Measurements from ENCODE around the gene FTO. TPM values are rescaled to one million over a fixed set of nuclear protein-coding genes. Genes with fewer than 3 reads are reported as not detected.

Gene FTO
- total RNA-seq, 1 experiment from 2014 or later = 43.0 TPM

DNA sequence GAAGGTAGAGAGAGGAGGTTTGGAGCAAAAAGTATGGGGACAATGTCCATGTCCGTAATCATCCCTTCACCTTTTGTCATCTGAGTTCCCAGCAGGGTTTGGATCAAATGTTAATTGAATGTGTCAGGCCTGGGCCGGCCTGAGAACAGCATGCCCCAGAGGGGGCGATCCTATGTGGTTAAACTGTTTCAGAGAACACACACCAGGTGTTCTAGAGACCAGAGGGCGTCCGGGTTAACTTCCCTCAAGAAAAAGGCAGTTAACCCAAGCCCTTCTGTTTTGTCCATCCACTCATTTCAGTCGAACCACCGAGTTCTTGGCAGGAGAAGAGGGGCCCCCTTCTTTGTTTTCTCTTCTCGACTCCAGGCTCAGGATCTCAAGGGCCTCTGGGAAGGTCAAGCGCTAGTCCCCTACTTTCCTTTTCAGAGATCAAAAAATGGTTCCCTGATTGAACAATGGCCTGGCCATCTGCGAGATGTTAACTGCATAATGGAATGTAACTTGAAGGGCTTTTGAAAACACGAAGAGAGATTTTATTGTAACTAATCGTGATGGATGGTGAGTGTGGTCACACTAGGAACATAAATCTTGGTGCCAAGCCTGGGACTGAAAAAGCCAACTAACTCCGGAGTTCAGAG, 440.1 kb downstream of the FTO start:
- in situ Hi-C loops (cut with HindIII; ENCODE audit: low sequenced_read_pairs) = no loop called here

DNA sequence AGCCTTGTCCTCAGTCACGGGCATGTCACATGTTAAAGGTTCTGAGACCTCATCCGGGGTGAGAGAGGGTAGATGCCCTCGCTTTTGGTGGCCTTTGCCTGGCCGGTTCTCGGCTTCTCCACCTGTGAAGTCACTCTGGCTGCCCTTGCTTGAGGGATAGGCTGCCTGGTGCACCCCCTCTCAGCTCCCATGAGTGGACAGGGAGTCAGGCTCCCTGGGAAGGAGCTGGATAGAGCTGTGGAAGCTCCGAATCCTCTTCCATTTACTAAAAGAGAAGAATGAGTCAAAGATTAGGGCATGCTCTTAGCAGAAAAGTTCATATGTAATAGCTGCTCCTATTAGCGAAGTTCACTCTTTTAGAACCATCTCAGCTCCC, 440.6 kb downstream of the FTO start:
- in situ Hi-C loops (cut with HindIII; ENCODE audit: low sequenced_read_pairs) = no loop called here
- DNase-seq (ENCODE audit: low spot score) = no peak

More for the DNA sequence above, 440.1 kb downstream of the FTO start:
- no peak for DNase-seq (ENCODE audit: low spot score)

- no peak for DNase-seq (ENCODE audit: low spot score)
- in situ Hi-C loops (cut with HindIII; ENCODE audit: low sequenced_read_pairs) = no loop called here
Observed at GRCh38 chr16:54145881-54146280, 441.9 kb downstream of the FTO start.

DNA sequence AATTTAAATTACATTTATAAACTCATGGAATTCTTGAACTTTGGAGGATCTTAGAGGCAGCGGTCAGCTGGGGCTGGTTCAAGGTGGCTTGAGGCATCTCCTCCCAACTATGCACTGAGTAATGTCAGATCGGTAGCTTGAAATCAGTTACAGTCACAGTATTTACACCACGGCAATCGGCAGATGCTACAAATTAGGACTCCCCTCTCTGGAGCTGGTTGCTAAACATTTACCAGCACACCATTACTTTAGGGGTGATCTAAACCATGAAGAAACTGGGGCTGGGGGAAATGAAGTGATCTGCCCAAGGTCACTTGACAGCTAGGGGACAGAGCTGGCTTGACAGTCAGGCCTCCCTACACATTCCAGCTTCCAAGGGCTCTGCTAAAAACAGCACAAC, 445.0 kb downstream of the FTO start:
- no peak for DNase-seq (ENCODE audit: low spot score)
- in situ Hi-C loops (cut with HindIII; ENCODE audit: low sequenced_read_pairs) = no loop called here

- in situ Hi-C loops (cut with HindIII; ENCODE audit: low sequenced_read_pairs) = no loop called here
Observed at GRCh38 chr16:54150861-54151260, 446.9 kb downstream of the FTO start.

DNA sequence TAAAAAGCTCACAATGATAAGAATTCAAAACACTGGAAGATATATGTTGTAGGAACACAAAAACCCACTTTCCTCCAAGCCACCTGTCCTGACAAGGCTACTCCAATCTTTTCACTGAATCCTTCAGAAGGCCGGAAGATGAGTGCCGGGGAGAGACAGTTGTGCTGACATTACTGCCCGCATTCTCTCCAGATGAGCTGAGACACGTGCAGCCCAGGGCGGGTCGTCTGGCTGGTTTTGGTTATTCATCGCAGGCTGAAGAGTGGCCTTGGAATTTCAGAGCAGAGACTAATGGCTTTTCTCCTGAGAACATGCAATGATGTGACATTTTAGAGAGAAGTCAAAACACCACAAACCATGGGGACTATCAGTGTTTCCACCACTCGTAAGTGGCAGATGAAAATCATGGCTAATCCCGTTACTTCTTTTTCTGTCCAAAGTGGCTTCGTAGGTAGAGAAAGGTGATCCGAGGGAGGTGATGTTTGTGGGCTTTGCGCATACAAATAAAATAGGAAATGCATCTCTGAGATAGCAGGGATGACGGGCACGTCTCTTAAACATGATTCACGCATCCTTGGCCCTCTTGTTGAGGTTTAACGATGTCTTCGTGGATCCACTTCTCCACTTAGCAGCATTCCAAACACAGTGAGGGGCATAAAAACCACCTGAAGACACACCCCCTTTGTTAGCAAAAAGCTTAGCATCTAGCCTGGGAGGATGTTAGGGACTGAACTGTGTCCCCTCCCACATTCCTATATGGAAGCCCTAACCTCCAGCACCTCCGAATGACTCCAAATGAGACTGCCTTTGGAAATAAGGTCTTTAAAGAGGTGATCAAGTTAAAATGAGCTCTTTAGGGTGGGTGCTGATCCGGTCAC, 448.6 kb downstream of the FTO start:
- in situ Hi-C loops (cut with HindIII; ENCODE audit: low sequenced_read_pairs) = no loop called here

More at GRCh38 chr16:54150861-54151260, 446.9 kb downstream of the FTO start:
- no peak for DNase-seq (ENCODE audit: low spot score)

DNA sequence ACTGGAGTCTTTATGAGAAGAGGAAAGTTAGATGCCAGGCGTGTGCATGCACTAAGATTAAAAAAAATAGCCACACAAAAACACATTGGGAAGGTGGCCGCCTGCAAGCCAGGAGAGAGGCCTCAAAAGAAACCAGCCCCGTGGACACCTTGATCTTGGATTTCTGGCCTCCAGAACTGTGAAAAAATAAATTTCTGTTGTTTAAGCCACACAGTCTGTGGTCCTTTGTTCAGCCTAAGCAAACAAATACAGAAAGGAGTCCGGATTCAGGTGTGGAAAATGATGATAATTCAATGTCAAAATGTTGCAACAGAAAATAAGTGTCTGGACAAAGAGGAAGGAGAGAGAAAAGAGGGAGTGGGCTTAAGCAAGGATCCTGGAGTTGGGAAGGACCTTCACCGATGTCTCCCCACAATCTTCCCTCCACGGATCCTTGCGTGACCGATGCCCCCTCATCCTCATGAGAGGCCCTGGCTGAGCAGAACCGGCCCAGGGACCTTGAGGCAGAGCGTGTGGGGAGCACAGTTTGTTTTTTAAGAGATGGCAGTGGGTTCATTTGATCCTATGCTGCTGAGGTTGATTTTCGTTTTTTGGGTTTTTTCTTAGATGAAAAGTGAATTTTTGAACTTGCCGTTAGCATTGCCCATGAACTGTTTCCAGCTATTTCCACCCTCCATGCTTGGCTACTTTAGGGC, 449.4 kb downstream of the FTO start:
- in situ Hi-C loops (cut with HindIII; ENCODE audit: low sequenced_read_pairs) = no loop called here
- no peak for DNase-seq (ENCODE audit: low spot score)

More for the DNA sequence above, 448.6 kb downstream of the FTO start:
- no peak for DNase-seq (ENCODE audit: low spot score)

GRCh38 chr16:54156349-54156748, 452.4 kb downstream of the FTO start:
- no peak for DNase-seq (ENCODE audit: low spot score)
- in situ Hi-C loops (cut with HindIII; ENCODE audit: low sequenced_read_pairs) = no loop called here

DNA sequence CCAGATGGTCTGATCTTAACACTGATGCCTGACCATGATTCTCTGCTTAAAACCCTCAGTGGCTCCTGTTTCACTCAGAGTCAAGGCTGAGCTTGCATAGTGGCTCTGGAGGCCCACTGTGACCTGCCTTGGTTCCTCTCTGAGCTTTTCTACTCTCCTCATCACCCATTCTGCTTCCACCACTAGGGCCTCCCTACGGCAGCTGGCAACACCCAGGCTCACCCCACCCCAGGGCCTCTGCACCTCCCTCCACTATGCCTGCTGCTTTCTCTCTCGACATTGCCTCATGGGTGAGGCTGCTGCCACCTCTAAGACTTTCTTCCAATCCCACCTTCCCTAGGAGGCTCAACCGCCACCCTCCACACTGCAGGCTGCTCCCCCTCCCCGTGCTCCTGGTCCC, 455.0 kb downstream of the FTO start:
- in situ Hi-C loops (cut with HindIII; ENCODE audit: low sequenced_read_pairs) = no loop called here
- no peak for DNase-seq (ENCODE audit: low spot score)

DNA sequence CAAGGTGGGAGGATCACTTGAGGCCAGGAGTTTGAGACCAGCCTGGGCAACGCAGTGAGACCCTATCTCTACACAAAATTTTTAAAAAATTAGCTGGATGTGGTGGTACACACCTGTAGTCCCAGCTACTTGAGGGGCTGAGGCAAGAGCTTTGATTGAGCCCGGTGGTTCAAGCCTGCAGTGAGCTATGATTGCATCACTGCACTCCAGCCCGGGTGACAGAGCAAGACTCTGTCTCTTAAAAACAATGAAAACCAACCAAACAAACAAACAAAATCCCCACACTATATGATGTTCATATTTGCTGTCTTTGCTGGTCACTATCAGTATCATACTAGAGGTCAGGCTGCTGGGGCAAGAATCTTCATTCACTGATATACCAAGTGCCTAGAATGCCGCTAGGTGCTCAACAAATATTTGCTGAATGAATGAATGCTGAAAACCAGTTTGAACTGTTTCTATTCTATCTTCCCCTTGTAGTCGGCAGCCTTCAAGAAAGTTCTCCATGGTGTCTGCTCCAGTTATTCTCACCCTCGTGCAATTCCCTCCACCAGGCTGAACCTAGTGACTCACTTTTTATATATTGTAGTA, 455.6 kb downstream of the FTO start:
- DNase-seq (ENCODE audit: low spot score) = no peak
- in situ Hi-C loops (cut with HindIII; ENCODE audit: low sequenced_read_pairs) = no loop called here

DNA sequence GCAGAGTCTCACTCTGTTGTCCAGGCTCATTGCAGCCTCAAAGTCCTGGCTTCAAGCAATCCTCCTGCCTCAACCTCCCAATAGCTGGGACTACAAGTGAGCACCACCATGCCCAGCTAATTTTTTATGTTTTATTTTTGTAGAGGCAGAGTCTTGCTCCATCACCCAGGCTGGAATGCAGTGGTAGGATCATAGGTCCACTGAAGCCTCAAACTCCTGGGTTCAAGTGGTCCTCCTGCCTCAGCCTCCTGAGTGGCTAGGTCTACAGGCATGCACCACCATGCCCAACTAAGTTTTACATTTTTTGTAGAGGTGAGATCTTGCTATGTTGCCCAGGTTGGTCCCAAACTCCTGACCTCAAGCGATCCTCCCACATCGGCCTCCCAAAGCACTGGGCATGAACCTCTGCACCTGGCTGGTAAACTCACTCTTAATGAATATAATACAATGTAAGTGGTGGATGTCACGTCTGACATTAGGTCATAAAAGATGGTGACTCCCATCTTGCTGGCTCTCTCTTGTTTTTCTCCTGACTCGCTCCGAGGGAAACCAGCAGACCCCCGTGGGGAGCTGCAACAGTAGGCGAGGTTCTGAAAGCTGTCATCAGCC, 456.4 kb downstream of the FTO start:
- DNase-seq (ENCODE audit: low spot score) = no peak
- in situ Hi-C loops (cut with HindIII; ENCODE audit: low sequenced_read_pairs) = no loop called here

GRCh38 chr16:54160939-54161897, 457.3 kb downstream of the FTO start:
- no peak for DNase-seq (ENCODE audit: low spot score)
- in situ Hi-C loops (cut with HindIII; ENCODE audit: low sequenced_read_pairs) = no loop called here

DNA sequence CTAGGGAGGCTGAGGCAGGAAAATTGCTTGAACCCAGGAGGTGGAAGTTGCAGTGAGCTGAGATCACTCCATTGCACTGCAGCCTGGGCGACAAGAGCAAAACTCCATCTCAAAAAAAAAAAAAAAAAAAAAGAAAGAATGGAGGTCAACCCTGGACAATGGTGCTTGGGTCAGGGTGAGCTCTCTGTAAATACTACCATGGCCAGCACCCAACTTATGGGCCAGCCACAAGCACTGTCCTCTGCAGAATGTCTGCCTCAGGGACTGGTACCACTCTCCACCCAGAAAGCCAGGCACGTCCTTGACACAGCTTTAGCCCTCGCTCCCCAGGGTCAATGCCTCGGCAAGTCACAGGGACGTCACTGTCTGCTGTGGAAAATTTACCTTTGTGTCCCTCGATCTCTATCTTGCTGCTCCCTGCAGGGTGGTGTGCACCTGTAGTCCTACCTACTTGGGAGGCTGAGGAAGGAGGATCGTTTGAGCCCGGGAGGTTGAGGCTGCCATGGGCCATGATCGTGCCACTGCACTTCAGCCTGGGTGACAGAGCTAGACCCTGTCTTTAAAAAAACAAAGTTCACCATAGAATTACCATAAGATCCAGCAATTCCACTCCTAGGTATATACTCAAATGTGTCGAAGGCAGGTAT, 459.4 kb downstream of the FTO start:
- in situ Hi-C loops (cut with HindIII; ENCODE audit: low sequenced_read_pairs) = no loop called here
- DNase-seq (ENCODE audit: low spot score) = no peak

DNA sequence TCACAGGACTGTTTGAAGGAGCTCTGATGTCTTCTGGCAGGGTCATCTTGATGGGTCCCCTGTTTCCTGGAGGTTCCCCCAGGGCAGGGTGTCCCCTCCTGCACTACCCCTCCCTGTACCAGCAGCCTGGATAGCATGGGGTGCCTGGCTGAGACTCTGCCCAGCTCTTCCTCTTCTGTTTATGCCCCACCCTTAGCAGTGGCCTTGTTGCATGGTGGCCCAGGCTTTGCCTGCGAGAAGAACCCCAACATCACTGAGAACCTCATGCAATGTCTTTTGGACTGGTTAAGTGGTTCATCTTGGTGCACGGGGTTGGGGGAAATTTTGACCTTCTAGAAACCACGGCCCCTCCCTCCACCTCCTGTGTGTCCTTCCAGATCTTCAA, 460.8 kb downstream of the FTO start:
- in situ Hi-C loops (cut with HindIII; ENCODE audit: low sequenced_read_pairs) = no loop called here

GRCh38 chr16:54165174-54165911, 461.4 kb downstream of the FTO start:
- in situ Hi-C loops (cut with HindIII; ENCODE audit: low sequenced_read_pairs) = no loop called here
- no peak for DNase-seq (ENCODE audit: low spot score)

More for the DNA sequence above, 460.8 kb downstream of the FTO start:
- DNase-seq (ENCODE audit: low spot score) = no peak

- DNase-seq (ENCODE audit: low spot score) = no peak
- in situ Hi-C loops (cut with HindIII; ENCODE audit: low sequenced_read_pairs) = no loop called here
Observed at GRCh38 chr16:54165912-54166865, 462.2 kb downstream of the FTO start.
